Keratinocyte (primary cell): ENCODE data around the gene NBPF11.
"Not testable (repeated sequence)": the region's sequence is repeated elsewhere in the genome, so short reads cannot be mapped to it uniquely, and the experiment has no call there.

ENCODE experiments used
- CTCF ChIP-seq, 3 experiments: IDR thresholded peaks in 1 of 3; conservative IDR thresholded peaks in 1 of 3; optimal IDR thresholded peaks in 1 of 3; 2 replicates in 2 of 3; 3 replicates in 1 of 3; pipeline versions ENCODE3 to v1.5.1; 2011; ENCODE audit warnings: low read length in 3 of 3, mild to moderate bottlenecking in 3 of 3, moderate library complexity in 2 of 3, control low read depth in 1 of 3, inconsistent platforms in 1 of 3; ENCODE audit not compliant: insufficient read depth in 2 of 3; ENCODE audit errors: extremely low read depth in 1 of 3
- EZH2 ChIP-seq: IDR thresholded peaks from one replicate; pipeline ENCODE4 v1.6.1; 2012; ENCODE audit warnings: inconsistent platforms, mild to moderate bottlenecking, low read length, moderate library complexity

DNA sequence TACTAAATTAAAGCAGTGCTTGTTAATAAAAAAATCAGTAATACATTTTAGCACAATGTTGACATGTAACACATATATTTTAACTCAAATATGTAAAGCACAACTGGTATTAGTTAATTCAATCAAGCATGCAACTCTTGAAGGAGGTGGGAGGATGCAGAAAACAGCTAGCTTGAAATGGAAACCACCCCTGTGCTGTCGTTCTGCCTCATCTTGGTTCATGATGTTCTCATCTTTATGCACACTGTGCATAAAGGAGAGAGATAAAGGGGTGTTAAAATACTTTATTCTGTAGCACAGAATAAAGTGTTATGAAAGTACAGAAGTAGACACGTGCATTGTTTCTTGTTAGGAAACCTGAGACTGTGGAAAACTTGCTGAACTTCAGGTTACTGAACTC is 23.3 kb upstream of the NBPF11 start:
- not testable (repeated sequence) for TF ChIP-seq CTCF (optimal IDR thresholded peaks at IDR 0.05 in 1 of 3, IDR thresholded peaks at IDR 0.05 in 1 of 3, conservative IDR thresholded peaks at IDR 0.05 in 1 of 3; ENCODE audit: extremely low read depth in 1 of 3, insufficient read depth in 2 of 3, low read length in 3 of 3); EZH2
